SU-DHL-6 (cell line): ENCODE measurements around the gene ABTB2.

Experiments
- H2AFZ ChIP-seq: fragments of 200-600 bp; sonication (generic); 2 replicates; pipeline ENCODE4 v1.6.1; 2014; ENCODE audit warnings: low read depth, mild to moderate bottlenecking, moderate library complexity, mixed read lengths, antibody characterized with exemption, low read length; ENCODE audit not compliant: severe bottlenecking
- H3F3A ChIP-seq: fragments of 200-600 bp; shearing (Covaris generic); 2 replicates; pipeline ENCODE4 v1.6.0; 2016; ENCODE audit warnings: antibody characterized with exemption, mild to moderate bottlenecking; ENCODE audit not compliant: insufficient read depth
- H3K27ac ChIP-seq: fragments of 200-600 bp; sonication (generic); 2 replicates; pipeline ENCODE4 v1.5.1; 2016; ENCODE audit warnings: low read depth, mild to moderate bottlenecking, low read length, moderate library complexity, mixed read lengths
- H3K27me3 ChIP-seq: fragments of 200-600 bp; sonication (generic), shearing (Covaris generic); 2 replicates; pipeline ENCODE4 v1.6.0; 2014; ENCODE audit warnings: mild to moderate bottlenecking, low read length
- H3K36me3 ChIP-seq: fragments of 200-600 bp; sonication (generic); 2 replicates; pipeline ENCODE4 v1.6.1; 2014; ENCODE audit warnings: mild to moderate bottlenecking, low read length, mixed read lengths
- H3K4me2 ChIP-seq: fragments of 300-600, 200-600 bp; shearing (Covaris generic), sonication (generic); 2 replicates; pipeline ENCODE4 v1.6.0; 2014; ENCODE audit warnings: low read length, low read depth, mild to moderate bottlenecking; ENCODE audit not compliant: poor library complexity, severe bottlenecking
- H3K4me3 ChIP-seq: fragments of 200-600 bp; sonication (generic); 2 replicates; pipeline ENCODE4 v1.5.1; 2014; ENCODE audit warnings: antibody characterized with exemption, low read length, mild to moderate bottlenecking, mixed read lengths; ENCODE audit not compliant: insufficient read depth, poor library complexity, severe bottlenecking
- H3K79me2 ChIP-seq: fragments of 200-600 bp; sonication (generic); 2 replicates; pipeline ENCODE4 v1.6.1; 2014; ENCODE audit warnings: mild to moderate bottlenecking, low read length, moderate library complexity; ENCODE audit not compliant: insufficient read depth
- H3K9ac ChIP-seq: fragments of 200-600 bp; sonication (generic); 2 replicates; pipeline ENCODE4 v1.7.0; 2014; ENCODE audit warnings: mild to moderate bottlenecking, low read length
- H3K9me2 ChIP-seq: fragments of 200-600 bp; sonication (generic); replicated peaks from 2 replicates; pipeline ENCODE4 v1.6.1; 2014; ENCODE audit warnings: low read length; ENCODE audit not compliant: insufficient read depth
- H3K9me3 ChIP-seq: fragments of 200-600 bp; sonication (generic); 2 replicates; pipeline ENCODE4 v1.6.1; 2014; ENCODE audit warnings: low read length, mixed read lengths; ENCODE audit not compliant: insufficient read depth
- H4K20me1 ChIP-seq: fragments of 200-600 bp; sonication (generic); 2 replicates; pipeline ENCODE4 v1.6.1; 2014; ENCODE audit warnings: low read depth, mild to moderate bottlenecking, antibody characterized with exemption, low read length, moderate library complexity, mixed read lengths
- CTCF ChIP-seq: fragments of 200-600 bp; sonication (generic); IDR thresholded peaks from one replicate; pipeline ENCODE4 v1.5.1; 2017; ENCODE audit warnings: antibody characterized with exemption, mild to moderate bottlenecking, low read length, moderate library complexity; ENCODE audit not compliant: insufficient read depth, poor library complexity, severe bottlenecking
- EZH2phosphoT487 ChIP-seq: fragments of 200-600 bp; sonication (generic), shearing (Covaris generic); conservative IDR thresholded peaks from 2 replicates; pipeline ENCODE4 v1.6.1; 2018; ENCODE audit warnings: mild to moderate bottlenecking, antibody characterized with exemption, low read length, moderate library complexity, mixed read lengths

The ABTB2 gene

GRCh38 chr11:34151166-34151565 lies 206.6 kb downstream of the ABTB2 start:
- Histone ChIP-seq H3K36me3 (no peaks in the 10 kb centered on the region), H3K27me3 (no peaks in the 10 kb centered on the region), H3K27ac (no peak overlapping the region), H3K9me3 (no peaks in the 10 kb centered on the region), H3K9me2 (no peaks in the 10 kb centered on the region), H4K20me1 (no peaks in the 10 kb centered on the region), H3K9ac (no peak overlapping the region), H2AFZ (no peak overlapping the region), H3F3A (no peaks in the 10 kb centered on the region), H3K79me2 (no peaks in the 10 kb centered on the region), H3K4me3 (no peak overlapping the region), H3K4me2 (no peak overlapping the region)
- no peak for TF ChIP-seq EZH2phosphoT487

DNA sequence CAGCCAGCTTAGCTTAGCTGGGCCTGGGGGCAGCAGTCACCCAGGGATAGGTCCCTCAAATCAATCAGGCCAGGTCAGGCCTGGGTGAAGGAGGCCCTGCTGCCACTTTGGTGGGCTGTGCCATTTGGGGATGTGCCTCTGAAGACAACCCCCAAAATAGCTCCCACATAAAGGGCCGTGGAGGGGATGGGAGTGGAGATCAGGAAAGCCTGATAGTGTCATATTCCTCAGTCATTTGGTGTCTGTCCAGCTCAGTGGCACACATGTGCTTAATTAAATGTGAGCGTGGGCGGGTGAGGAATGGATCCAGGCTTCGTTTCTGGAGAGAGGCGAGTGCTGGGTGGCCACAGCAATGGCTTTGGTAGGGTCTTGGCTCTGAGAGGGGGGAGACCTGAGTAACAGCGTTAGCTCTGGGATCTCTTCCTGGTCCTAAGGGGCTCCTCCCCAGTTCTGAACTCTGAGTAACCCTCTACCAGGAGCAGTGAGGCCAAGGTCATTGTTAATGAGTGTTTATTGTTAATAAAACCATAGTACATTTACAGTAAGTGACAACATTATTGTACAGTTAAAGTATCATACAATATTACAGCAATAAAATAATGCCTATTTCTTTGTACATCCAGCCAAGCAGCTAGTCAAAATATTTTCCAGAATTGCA lies 207.2 kb downstream of the ABTB2 start:
- no peak overlapping the region for H3K27ac ChIP-seq
- H4K20me1 ChIP-seq = no peaks in the 10 kb centered on the region
- no peak overlapping the region for H3K4me3 ChIP-seq
- no peak overlapping the region for H3K9ac ChIP-seq
- no peaks in the 10 kb centered on the region for H3K36me3 ChIP-seq
- TF ChIP-seq EZH2phosphoT487 = no peak
- TF ChIP-seq CTCF = no peak
- no peak overlapping the region for H3K4me2 ChIP-seq
- H3K9me2 ChIP-seq = no peaks in the 10 kb centered on the region
- H3F3A ChIP-seq = no peaks in the 10 kb centered on the region
- H3K9me3 ChIP-seq = no peaks in the 10 kb centered on the region
- H3K27me3 ChIP-seq = no peaks in the 10 kb centered on the region
- H2AFZ ChIP-seq = no peak overlapping the region
- H3K79me2 ChIP-seq = no peaks in the 10 kb centered on the region

GRCh38 chr11:34149786-34150185 lies 208.0 kb downstream of the ABTB2 start:
- H4K20me1 ChIP-seq = no peaks in the 10 kb centered on the region
- H3K36me3 ChIP-seq = no peaks in the 10 kb centered on the region
- no peak overlapping the region for H3K4me2 ChIP-seq
- no peak for TF ChIP-seq CTCF
- no peak for TF ChIP-seq EZH2phosphoT487
- no peaks in the 10 kb centered on the region for H3K9me3 ChIP-seq
- no peak overlapping the region for H2AFZ ChIP-seq
- H3K27me3 ChIP-seq = no peaks in the 10 kb centered on the region
- H3F3A ChIP-seq = no peaks in the 10 kb centered on the region
- no peaks in the 10 kb centered on the region for H3K79me2 ChIP-seq
- H3K4me3 ChIP-seq = no peak overlapping the region
- H3K9ac ChIP-seq = no peak overlapping the region
- no peak overlapping the region for H3K27ac ChIP-seq
- H3K9me2 ChIP-seq = no peaks in the 10 kb centered on the region

DNA sequence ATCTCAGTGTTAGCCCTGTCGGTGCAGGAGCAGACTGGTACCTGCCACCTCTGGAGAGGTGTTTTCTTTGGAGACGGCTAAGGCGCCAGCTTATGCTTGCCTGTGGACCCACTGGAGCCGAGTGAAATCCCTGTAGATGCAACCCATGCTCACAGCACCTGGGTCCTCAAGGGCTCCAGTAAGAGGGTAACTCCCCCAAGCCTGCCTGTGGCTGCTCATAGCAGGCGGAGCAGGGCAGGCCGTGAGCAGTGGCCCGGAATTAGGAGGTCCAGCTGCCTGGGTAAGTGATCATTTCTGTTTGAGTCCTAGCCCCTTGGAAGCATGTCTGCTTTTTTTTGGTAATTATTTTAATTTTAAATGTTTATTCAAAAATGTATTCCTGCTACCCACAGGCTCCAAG lies 208.5 kb downstream of the ABTB2 start:
- no peak overlapping the region for H3K4me2 ChIP-seq
- no peak for TF ChIP-seq CTCF
- no peak overlapping the region for H3K4me3 ChIP-seq
- H3K27me3 ChIP-seq = no peaks in the 10 kb centered on the region
- H3K9me2 ChIP-seq = no peaks in the 10 kb centered on the region
- H3K9ac ChIP-seq = no peak overlapping the region
- H4K20me1 ChIP-seq = no peaks in the 10 kb centered on the region
- H3K27ac ChIP-seq = no peak overlapping the region
- no peaks in the 10 kb centered on the region for H3K9me3 ChIP-seq
- H3F3A ChIP-seq = no peaks in the 10 kb centered on the region
- no peaks in the 10 kb centered on the region for H3K36me3 ChIP-seq
- no peak overlapping the region for H2AFZ ChIP-seq
- no peaks in the 10 kb centered on the region for H3K79me2 ChIP-seq
